Kidney glomerular epithelial cell (primary cell): ENCODE results near the gene CARD11.
"Not testable (repeated sequence)": the region's sequence is repeated elsewhere in the genome, so short reads cannot be mapped to it uniquely, and the experiment has no call there.

Experiments used
- DNase-seq: peaks from one replicate; lab custom pipeline; 2025; lab: John Stamatoyannopoulos, UW

The CARD11 gene

DNA sequence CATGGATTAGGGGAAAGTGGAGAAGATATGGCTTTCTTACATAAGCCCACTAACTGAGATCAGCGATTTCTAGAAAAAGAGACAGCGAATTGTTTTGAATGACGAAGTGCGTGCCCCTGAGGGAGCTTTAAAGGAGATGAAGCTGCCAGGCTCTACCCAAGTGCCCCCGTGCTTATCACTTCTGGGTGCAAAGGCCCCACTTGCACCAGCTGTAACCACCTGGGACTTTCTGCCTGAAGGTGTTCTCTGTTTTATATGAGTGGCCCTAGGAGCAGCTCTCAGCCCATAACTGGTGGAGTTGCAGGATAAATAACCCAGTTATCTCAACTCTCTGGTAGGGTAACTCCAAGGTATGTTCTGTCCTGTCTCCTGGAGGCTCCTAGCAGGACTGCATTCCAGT, 20.4 kb upstream of the CARD11 start:
- no peak for DNase-seq

GRCh38 chr7:3063016-3063753, 19.5 kb upstream of the CARD11 start:
- DNase-seq = no peak

DNA sequence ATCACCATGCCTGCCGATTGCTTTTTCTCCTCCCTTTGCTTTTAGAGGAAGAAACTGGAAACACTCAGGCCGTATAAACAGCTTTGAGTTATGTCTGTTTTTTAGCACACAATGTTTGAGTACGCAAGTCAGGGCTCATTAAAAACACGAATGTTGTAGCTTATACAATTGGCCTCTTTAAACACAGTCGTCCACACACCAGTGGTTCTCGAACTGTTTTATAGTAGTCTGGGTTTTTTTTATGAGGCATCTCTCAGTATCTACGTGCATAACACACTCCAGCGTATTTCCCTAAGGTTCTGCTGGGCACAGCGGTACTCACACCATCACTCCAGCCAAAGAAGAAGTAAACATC, 13.4 kb upstream of the CARD11 start:
- DNase-seq = no peak

- DNase-seq = no peak
Measured at GRCh38 chr7:3056234-3057065, 12.8 kb upstream of the CARD11 start.

- DNase-seq = no peak
Measured at GRCh38 chr7:3055626-3056025, 12.0 kb upstream of the CARD11 start.

- DNase-seq = no peak
Measured at GRCh38 chr7:3042861-3043489, 692 bp downstream of the CARD11 start.

DNA sequence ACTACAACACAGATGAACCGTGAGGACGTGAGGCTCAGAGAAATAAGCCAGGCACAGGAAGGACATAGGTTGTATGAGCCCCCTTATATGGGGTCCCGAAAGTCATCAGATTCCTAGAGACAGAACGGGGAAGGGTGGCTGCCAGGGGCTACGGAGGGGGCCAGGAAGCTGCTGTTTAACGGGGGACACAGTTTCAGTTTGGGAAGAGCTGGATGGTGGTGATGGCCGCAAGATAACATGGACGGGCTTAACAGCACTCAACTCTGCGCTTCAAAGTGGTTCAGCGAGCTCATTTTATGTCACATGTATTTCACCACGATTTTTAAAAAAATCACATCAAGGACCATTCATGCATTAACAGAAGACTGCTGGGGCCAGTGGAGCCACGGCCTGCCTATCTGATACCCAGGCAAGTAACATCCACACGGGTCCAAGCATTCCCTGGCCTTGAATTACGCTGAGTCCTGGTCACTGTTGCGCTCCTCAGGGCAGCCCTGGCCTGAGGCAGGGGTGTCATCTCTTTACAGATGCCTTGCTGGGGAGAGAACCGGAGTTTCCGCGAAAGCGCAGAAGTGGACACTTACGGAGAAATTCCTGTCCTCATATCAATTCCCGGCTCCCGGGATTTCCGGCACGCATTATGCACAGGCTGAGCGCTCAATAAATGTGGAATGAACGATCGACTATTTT, 1.5 kb downstream of the CARD11 start:
- no peak for DNase-seq

GRCh38 chr7:3039787-3040186, 3.9 kb downstream of the CARD11 start:
- no peak for DNase-seq

GRCh38 chr7:3038011-3038410, 5.7 kb downstream of the CARD11 start:
- not testable (repeated sequence) for DNase-seq

DNA sequence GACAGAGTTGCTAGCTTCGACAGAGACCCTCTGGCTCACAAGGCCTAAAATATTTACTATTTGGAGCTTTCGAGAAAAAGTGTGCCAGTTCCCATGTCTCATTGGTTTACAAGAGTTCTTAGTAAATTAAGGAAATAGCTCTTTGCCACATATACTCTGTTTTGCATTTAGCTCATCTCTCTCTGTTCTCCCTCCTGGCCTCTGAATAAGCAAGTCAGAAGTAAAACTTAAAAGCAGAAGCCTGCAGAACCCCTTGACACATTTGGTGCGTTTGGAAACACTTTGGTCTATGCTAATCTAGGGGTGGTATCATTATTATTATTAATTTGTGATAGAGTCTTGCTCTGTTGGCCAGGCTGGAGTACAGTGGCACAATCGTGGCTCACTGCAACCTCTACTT, 6.4 kb downstream of the CARD11 start:
- DNase-seq = no peak

GRCh38 chr7:3034591-3035150, 9.0 kb downstream of the CARD11 start:
- no peak for DNase-seq

- no peak for DNase-seq
Measured at GRCh38 chr7:3033581-3033980, 10.1 kb downstream of the CARD11 start.

DNA sequence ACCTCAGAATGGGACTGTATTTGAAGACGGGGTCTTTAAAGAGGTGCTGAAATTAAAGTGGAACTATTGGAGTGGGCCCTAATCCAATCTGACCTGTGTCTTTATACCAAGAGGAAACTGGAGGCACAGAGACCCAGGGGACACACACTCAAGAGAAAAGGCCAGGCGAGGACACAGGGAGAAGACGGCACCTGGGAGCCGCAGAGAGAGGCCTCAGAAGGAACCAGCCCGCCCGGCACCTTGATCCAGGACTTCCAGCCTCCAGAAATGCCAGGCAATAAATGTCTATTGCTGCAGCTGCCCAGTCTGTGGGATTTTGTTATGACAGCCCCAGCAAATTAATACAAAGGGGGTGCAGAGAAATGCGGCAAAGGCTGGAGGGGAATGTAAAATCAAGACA, 10.5 kb downstream of the CARD11 start:
- no peak for DNase-seq

DNA sequence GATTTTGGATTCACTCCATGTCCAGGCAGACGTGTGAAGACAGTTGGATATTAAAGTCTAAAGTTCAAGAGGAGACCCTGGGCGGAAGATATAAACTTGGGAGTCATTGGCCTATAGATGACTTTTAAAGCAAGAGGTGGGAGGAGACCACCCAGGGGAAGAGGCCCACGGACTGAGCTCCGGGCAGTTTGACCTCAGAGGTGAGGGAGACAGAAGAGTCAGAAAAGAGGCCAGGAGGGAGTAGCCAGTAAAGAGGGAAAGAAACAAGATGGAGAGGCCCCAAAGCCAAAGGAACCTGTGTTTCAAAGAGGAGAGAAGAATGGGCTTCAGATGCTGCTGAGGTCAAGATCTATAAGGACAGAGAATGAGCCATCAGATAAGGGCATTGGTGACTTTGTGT, 11.4 kb downstream of the CARD11 start:
- no peak for DNase-seq

DNA sequence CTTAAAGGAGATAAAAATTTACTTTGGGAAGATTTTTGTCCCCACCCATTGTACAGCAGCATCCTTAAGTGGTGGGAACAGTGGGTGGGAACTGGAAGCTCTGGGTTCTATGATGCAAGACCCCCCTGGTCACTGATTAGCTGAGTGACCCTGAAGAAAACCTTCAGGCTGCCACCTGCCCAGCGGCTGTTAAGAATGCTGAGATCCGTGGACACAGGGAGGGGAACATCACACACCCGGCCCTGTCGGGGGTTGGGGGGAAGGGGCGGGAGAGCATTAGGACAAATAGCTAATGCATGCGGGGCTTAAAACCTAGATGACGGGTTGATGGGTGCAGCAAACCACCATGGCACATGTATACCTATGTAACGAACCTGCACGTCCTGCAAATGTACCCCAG, 14.5 kb downstream of the CARD11 start:
- no peak for DNase-seq

DNA sequence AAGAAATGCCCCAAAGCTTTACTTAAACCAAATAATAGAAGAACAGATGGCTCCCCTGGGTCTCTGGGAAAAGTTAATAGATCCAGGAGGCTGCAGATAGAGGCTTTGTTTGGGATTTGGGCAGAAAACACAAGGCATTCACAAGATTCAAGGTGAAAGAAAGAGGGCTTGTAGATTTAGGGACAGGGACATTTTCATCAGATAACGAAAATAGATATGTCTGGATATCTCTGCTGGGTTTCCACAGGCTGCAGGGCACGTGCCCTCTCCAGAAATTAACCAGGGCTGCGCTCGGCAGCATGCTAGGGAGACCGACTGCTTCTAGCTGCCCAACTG, 14.9 kb downstream of the CARD11 start:
- no peak for DNase-seq

GRCh38 chr7:3028071-3028757, 15.5 kb downstream of the CARD11 start:
- peak; percentile 42 for DNase-seq

- DNase-seq = no peak
Measured at GRCh38 chr7:3027005-3027845, 16.4 kb downstream of the CARD11 start.

- no peak for DNase-seq
Measured at GRCh38 chr7:3025616-3026015, 18.1 kb downstream of the CARD11 start.

GRCh38 chr7:3021825-3022224, 21.8 kb downstream of the CARD11 start:
- DNase-seq = no peak

DNA sequence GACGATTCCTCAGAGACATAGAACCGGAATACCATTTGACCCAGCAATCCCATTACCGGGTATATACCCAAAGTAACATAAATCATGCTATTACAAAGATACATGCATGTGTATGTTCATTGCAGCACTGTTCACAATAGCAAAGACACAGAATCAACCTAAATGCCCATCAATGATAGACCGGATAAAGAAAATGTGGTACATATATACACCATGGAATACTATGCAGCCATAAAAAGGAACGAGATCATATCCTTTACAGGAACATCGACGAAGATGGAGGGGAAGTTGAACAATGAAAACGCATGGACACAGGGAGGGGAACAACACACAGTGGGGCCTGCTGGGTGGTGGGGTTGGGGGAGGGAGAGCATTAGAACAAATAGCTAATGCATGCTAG, 22.4 kb downstream of the CARD11 start:
- DNase-seq = not testable (repeated sequence)
